Stimulated activated CD4-positive, alpha-beta T cell treated with anti-CD3 and anti-CD28 coated beads, Interleukin-15, amount 100 ng/mL, for 48 hours (primary cell): ENCODE data around the gene CTSG.
"Not testable (repeated sequence)": the region's sequence is repeated elsewhere in the genome, so short reads cannot be mapped to it uniquely, and the experiment has no call there.

ENCODE experiments used
- DNase-seq, 2 donors: peaks; one replicate each; pipeline ENCODE4 v3.0.0-alpha.2; 2020; ENCODE audit warnings: low read depth in 2 of 2

The CTSG gene

DNA sequence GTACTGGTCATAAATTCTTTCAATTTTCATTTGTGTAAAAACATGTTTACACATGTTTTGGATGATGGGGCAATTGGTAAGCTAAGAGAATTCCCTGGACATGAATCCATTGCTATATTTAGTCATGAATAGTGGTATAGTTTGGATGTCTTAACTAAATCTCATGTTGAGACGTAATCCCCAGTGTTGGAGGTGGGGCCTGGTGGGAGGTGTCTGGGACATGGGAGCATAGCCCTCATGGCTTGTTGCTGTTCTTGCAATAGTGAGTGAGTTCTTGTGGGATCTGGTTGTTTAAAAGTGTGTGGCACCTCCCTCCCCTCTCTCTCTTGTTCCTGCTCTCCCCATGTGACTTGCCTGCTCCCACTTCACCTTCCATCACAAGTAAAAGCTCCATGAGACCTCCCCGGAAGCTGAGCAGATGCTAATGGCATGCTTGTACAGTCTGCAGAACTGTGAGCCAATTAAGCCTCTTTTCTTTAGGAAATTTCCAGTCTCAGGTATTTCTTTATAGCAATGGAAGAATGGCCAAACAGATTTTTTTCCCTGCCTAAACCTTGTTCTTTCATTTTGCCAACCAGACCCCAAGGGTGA is 33.6 kb downstream of the CTSG start:
- no peak for DNase-seq

DNA sequence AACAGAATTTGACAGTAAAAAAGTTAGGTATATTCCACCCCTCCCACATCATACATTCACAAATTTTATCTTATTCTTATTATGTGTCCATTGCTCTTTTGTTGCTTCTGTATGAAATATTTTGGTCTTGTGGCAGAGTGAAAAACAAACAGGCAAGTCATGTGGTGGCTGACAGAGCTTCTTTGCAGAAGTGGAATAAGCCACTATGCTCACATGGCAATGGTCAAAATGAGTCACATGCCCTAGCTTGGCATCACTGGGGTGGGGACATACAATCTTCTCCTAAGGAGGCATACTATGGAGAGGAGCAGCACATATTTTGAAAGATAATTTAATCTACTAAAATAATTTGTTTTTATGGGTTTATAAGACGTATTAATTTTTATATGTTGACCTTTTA is 40.3 kb downstream of the CTSG start:
- peak in 1 of 2 donors; percentile 1 for DNase-seq

DNA sequence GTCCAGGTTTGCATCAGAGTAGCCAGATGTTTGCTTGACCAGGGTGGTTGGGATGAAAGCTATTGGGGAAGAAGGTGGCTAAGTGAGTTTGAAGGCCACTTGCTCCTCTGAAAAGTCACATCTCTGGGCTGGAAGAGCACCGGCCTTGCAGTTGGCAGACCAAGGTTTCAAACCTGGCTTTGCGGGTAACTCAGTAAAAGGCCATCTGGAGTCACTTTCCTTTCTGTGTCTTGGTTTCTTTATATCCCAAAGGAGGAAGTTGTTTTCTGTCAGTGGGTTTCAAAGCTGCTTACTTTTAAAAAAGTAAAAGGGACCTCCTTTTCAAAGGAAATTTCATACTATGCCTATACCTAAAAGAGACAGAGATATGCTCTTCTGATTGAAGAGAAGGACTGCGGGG is 41.8 kb downstream of the CTSG start:
- no peak for DNase-seq

DNA sequence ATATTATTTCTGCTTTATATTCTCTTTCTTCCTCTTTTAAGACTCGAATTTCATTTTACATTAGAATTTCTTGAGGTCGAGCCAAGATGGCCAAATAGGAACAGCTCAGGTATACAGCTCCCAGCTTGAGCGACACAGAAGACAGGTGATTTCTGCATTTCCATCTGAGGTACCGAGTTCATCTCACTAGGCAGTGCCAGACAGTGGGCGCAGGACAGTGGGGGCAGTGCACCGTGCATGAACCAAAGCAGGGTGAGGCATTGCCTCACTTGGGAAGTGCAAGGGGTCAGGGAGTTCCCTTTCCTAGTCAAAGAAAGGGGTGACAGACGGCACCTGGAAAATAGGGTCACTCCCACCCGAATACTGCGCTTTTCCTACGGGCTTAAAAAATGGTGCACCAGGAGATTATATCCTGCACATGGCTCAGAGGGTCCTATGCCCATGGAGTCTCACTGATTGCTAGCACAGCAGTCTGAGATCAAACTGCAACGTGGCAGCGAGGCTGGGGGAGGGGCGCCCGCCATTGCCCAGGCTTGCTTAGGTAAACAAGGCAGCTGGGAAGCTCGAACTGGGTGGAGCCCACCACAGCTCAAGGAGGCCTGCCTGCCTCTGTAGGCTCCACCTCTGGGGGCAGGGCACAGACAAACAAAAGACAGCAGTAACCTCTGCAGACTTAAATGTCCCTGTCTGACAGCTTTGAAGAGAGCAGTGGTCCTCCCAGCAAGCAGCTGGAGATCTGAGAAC is 50.0 kb downstream of the CTSG start:
- not testable (repeated sequence) for DNase-seq
